ENCODE measurements around the gene NMNAT2. TPM values are rescaled to one million over a fixed set of nuclear protein-coding genes. Genes with fewer than 3 reads are reported as not detected.

The NMNAT2 gene
- total and polyA plus RNA-seq, 2 experiments from 2014 or later = 3.6 to 10.0 TPM

- no peak overlapping the region for H3K27ac Mint-ChIP-seq
- peaks cover 16% of the 10 kb centered on the region for H3K4me1 Mint-ChIP-seq
- Histone ChIP-seq H3K27me3 (ENCODE audit: insufficient read depth) (no peaks in the 10 kb centered on the region), H3K4me1 (ENCODE audit: insufficient read depth) (peaks cover 6% of the 10 kb centered on the region), H2AFZ (no peak overlapping the region), H3K4me2 (no peak overlapping the region), H3K79me2 (replicated peaks; ENCODE audit: insufficient read depth) (no peaks in the 10 kb centered on the region), H3K36me3 (ENCODE audit: insufficient read depth) (no peaks in the 10 kb centered on the region), H3K27ac (ENCODE audit: low read depth) (no peak overlapping the region), H3K9me2 (ENCODE audit: insufficient read depth) (no peaks in the 10 kb centered on the region), H4K20me1 (replicated peaks; ENCODE audit: insufficient read depth) (no peaks in the 10 kb centered on the region), H3F3A (replicated peaks; ENCODE audit: low read depth) (peaks cover 3% of the 10 kb centered on the region; the same call in 1 of the 2 replicates), H3K4me3 (no peak overlapping the region)
- no peaks in the 10 kb centered on the region; the same call in 2 of the 3 replicates for H3K9me3 Mint-ChIP-seq
- H3K4me3 Mint-ChIP-seq = no peak overlapping the region
- peaks cover 3% of the 10 kb centered on the region; the same call in 2 of the 3 replicates for H3K36me3 Mint-ChIP-seq (ENCODE audit: low read depth)
- peaks cover 2% of the 10 kb centered on the region for H3K27me3 Mint-ChIP-seq (ENCODE audit: insufficient read depth, low read depth, poor library complexity)
- DNase-seq (ENCODE audit: low spot score) (no peak), ATAC-seq (no peak)
- no peak for TF ChIP-seq EZH2 (IDR thresholded peaks at IDR 0.05; ENCODE audit: low read depth, unreplicated experiment)
- TF ChIP-seq ZNF331 (CRISPR knock-in tag; IDR thresholded peaks at IDR 0.05; ENCODE audit: low read depth) = no peak
- TF ChIP-seq NANOG (IDR thresholded peaks at IDR 0.05; ENCODE audit: borderline replicate concordance) = no peak
- TF ChIP-seq ZNF114 (CRISPR knock-in tag; IDR thresholded peaks at IDR 0.05) = no peak
- no peak for TF ChIP-seq ZNF462 (CRISPR knock-in tag; IDR thresholded peaks at IDR 0.05)
- no peak for TF ChIP-seq ETS1 (IDR thresholded peaks at IDR 0.05)
- TF ChIP-seq JUNB (IDR thresholded peaks at IDR 0.05; ENCODE audit: unreplicated experiment) = no peak
- no peak for TF ChIP-seq STAT1 (IDR thresholded peaks at IDR 0.05; ENCODE audit: unreplicated experiment)
- no peak for TF ChIP-seq EZH2phosphoT487 (IDR thresholded peaks at IDR 0.05; ENCODE audit: unreplicated experiment)
- TF ChIP-seq CREB1 (CRISPR knock-in tag; IDR thresholded peaks at IDR 0.05; ENCODE audit: low read depth) = no peak
- no peak for TF ChIP-seq POLR2AphosphoS5 (IDR thresholded peaks at IDR 0.05; ENCODE audit: low read depth)
- TF ChIP-seq CTCF (conservative IDR thresholded peaks at IDR 0.05; ENCODE audit: low read depth in 2 of 2) = no peak
- TF ChIP-seq REST (IDR thresholded peaks at IDR 0.05; ENCODE audit: unreplicated experiment) = no peak
Measured at GRCh38 chr1:183284086-183284485, 134.1 kb downstream of the NMNAT2 start.
